CD14-positive monocyte (primary cell): ENCODE measurements around the gene HCN2. TPM values are rescaled to one million over a fixed set of nuclear protein-coding genes. Genes with fewer than 3 reads are reported as not detected.

Experiments
- DNase-seq, 3 donors: peaks; one replicate each; pipeline ENCODE4 v3.0.0-alpha.2; 2011 to 2022
- H2AFZ ChIP-seq: 2 replicates; pipeline ENCODE4 v1.6.0; 2012; ENCODE audit warnings: mild to moderate bottlenecking, low read depth, low read length, inconsistent platforms; ENCODE audit not compliant: insufficient read depth, poor library complexity, severe bottlenecking
- H3K27ac ChIP-seq, 2 donors: 1 replicate in 1 of 2; 2 replicates in 1 of 2; pipeline ENCODE4 v1.5.1; 2012 to 2013; ENCODE audit warnings: low read length in 2 of 2, control low read depth in 1 of 2, inconsistent platforms in 1 of 2, low read depth in 1 of 2, mild to moderate bottlenecking in 1 of 2
- H3K27me3 ChIP-seq, 2 donors: one replicate each; pipeline versions ENCODE4 v1.6.0 to v1.6.1; 2011 to 2013; ENCODE audit warnings: low read length in 2 of 2; ENCODE audit not compliant: control insufficient read depth in 2 of 2, insufficient read depth in 2 of 2
- H3K36me3 ChIP-seq, 2 donors: replicated peaks in 1 of 2; 1 replicate in 1 of 2; 2 replicates in 1 of 2; pipeline versions ENCODE4 v1.5.1 to v1.6.1; 2012 to 2013; ENCODE audit warnings: low read length in 2 of 2, control low read depth in 1 of 2, inconsistent platforms in 1 of 2, mild to moderate bottlenecking in 1 of 2; ENCODE audit not compliant: insufficient read depth in 2 of 2, control insufficient read depth in 1 of 2
- H3K4me1 ChIP-seq, 2 donors: 1 replicate in 1 of 2; 2 replicates in 1 of 2; pipeline versions ENCODE4 v1.5.1 to v1.6.1; 2012 to 2013; ENCODE audit warnings: low read length in 2 of 2, control low read depth in 1 of 2, inconsistent platforms in 1 of 2, mild to moderate bottlenecking in 1 of 2, moderate library complexity in 1 of 2; ENCODE audit not compliant: insufficient read depth in 2 of 2, control insufficient read depth in 1 of 2
- H3K4me2 ChIP-seq: replicated peaks from 2 replicates; pipeline ENCODE3; 2012; ENCODE audit warnings: low read length, moderate library complexity, mild to moderate bottlenecking; ENCODE audit not compliant: poor library complexity, severe bottlenecking; ENCODE audit errors: extremely low read depth
- H3K4me3 ChIP-seq, 3 experiments: fragments of 200-600 bp in 1 of 3; sonication (generic) in 1 of 3; replicated peaks in 1 of 3; 1 replicate in 2 of 3; 2 replicates in 1 of 3; pipeline ENCODE4 v1.5.1; 2011 to 2013; ENCODE audit warnings: low read length in 3 of 3, mild to moderate bottlenecking in 3 of 3, control low read depth in 2 of 3, low read depth in 2 of 3, inconsistent platforms in 1 of 3, moderate library complexity in 1 of 3
- H3K79me2 ChIP-seq: 2 replicates; pipeline ENCODE4 v1.6.0; 2012; ENCODE audit warnings: mild to moderate bottlenecking, control low read depth, inconsistent platforms, low read length, moderate library complexity; ENCODE audit not compliant: insufficient read depth
- H3K9ac ChIP-seq: 2 replicates; pipeline ENCODE4 v1.6.0; 2017; ENCODE audit warnings: low read length, mild to moderate bottlenecking; ENCODE audit not compliant: insufficient read depth, poor library complexity, severe bottlenecking
- H3K9me3 ChIP-seq, 2 donors: replicated peaks in 1 of 2; 1 replicate in 1 of 2; 2 replicates in 1 of 2; pipeline versions ENCODE4 v1.5.1 to v1.6.1; 2012 to 2013; ENCODE audit warnings: low read length in 2 of 2, control low read depth in 1 of 2; ENCODE audit not compliant: control insufficient read depth in 1 of 2, insufficient read depth in 1 of 2
- H4K20me1 ChIP-seq: 2 replicates; pipeline ENCODE4 v1.6.0; 2012; ENCODE audit warnings: mild to moderate bottlenecking, low read length, control low read depth, moderate library complexity; ENCODE audit not compliant: insufficient read depth
- H3K27ac Mint-ChIP-seq, 7 donors: one replicate each; pipeline ENCODE4 v1.8.0; 2020; ENCODE audit warnings: mild to moderate bottlenecking in 7 of 7, mixed read lengths in 7 of 7, moderate library complexity in 6 of 7, inconsistent platforms in 2 of 7
- H3K27me3 Mint-ChIP-seq, 3 donors: one replicate each; pipeline ENCODE4 v1.8.0; 2021 to 2022; ENCODE audit warnings: low read depth in 3 of 3, mild to moderate bottlenecking in 3 of 3, mixed read lengths in 3 of 3, moderate library complexity in 3 of 3, inconsistent platforms in 1 of 3
- H3K36me3 Mint-ChIP-seq, 2 donors: one replicate each; pipeline ENCODE4 v1.8.0; 2020; ENCODE audit warnings: mixed read lengths in 2 of 2, inconsistent platforms in 1 of 2, mild to moderate bottlenecking in 1 of 2
- H3K4me1 Mint-ChIP-seq: one replicate; pipeline ENCODE4 v1.8.0; 2020; ENCODE audit warnings: mild to moderate bottlenecking, mixed read lengths
- H3K4me3 Mint-ChIP-seq, 2 donors: one replicate each; pipeline ENCODE4 v1.8.0; 2020; ENCODE audit warnings: mild to moderate bottlenecking in 2 of 2, mixed read lengths in 2 of 2, moderate library complexity in 1 of 2
- H3K9me3 Mint-ChIP-seq, 7 donors: one replicate each; pipeline ENCODE4 v1.8.0; 2020 to 2022; ENCODE audit warnings: mixed read lengths in 7 of 7, mild to moderate bottlenecking in 6 of 7, moderate library complexity in 6 of 7, inconsistent platforms in 2 of 7
- CTCF ChIP-seq: fragments of 200-600 bp; IDR thresholded peaks from one replicate; pipeline ENCODE4 v1.8.0; 2022; ENCODE audit warnings: antibody characterized with exemption, mild to moderate bottlenecking
- WGBS: methylation state at CpG from one replicate; pipeline ENCODE4 v1.1.5; 2013; ENCODE audit warnings: missing lambda C conversion rate; ENCODE audit not compliant: insufficient coverage; 5-methylcytosine and 5-hydroxymethylcytosine counted together
- intact Hi-C, 2 donors: fragments of 100-400 bp; cut with micrococcal nuclease; formaldehyde crosslinking; loops; one replicate each; pipeline versions ENCODE4 v1.15.0 to v1.15.1; 2023
- polyA plus RNA-seq, 3 donors: library from polyadenylated mRNA; depleted of rRNA in 1 of 3; unstranded in 2 of 3; stranded (reverse) in 1 of 3; fragments of 300-500 nt in 2 of 3; fragments of >200 nt in 1 of 3; fragmentation: Illumina TruSeq in 2 of 3; gene quantifications; 1 replicate in 2 of 3; 2 replicates in 1 of 3; pipeline ENCODE4 v1.2.3, GENCODE V29; 2012 to 2021

HCN2 gene
- polyA plus RNA-seq, 3 donors, result 0.21 TPM; not detected in 2

- peak; percentile 43 to 58 (median 55) for DNase-seq
- no peaks in the 10 kb centered on the region for H3K36me3 Mint-ChIP-seq
- no peaks in the 10 kb centered on the region for H3K9me3 ChIP-seq
- intact Hi-C loops, result no loop called here
- H3K9me3 Mint-ChIP-seq, result peaks cover 0 to 6% (median 2%) of the 10 kb centered on the region in 7 donors
- 48% methylated on average over 22 of the region's 22 CpGs for WGBS
- peak overlapping the region in 1 of 7 donors; percentile 40 for H3K27ac Mint-ChIP-seq
- H4K20me1 ChIP-seq, result no peaks in the 10 kb centered on the region
- no peak overlapping the region for H3K4me3 Mint-ChIP-seq
- H3K27me3 Mint-ChIP-seq, result peaks cover 11 to 40% (median 13%) of the 10 kb centered on the region in 3 donors
- TF ChIP-seq CTCF, result no peak
- peak overlapping the region; percentile 35 to 73 for H3K27ac ChIP-seq
- H3K4me1 ChIP-seq, result peaks cover 30 to 34% of the 10 kb centered on the region in 2 donors
- H3K4me1 Mint-ChIP-seq, result peaks cover 17% of the 10 kb centered on the region
- H3K27me3 ChIP-seq, result peaks cover 0 to 18% of the 10 kb centered on the region in 2 donors
- H2AFZ ChIP-seq, result peak overlapping the region; percentile 50
- H3K4me3 ChIP-seq, result peak overlapping the region in 1 of 3 experiments; percentile 34
- H3K36me3 ChIP-seq, result no peaks in the 10 kb centered on the region
- H3K9ac ChIP-seq, result peak overlapping the region; percentile 53
- no peaks in the 10 kb centered on the region for H3K79me2 ChIP-seq
- peak overlapping the region; percentile 47 for H3K4me2 ChIP-seq
Observed at GRCh38 chr19:609004-609346, 19.3 kb downstream of the HCN2 start.

GRCh38 chr19:610071-610800 lies 20.6 kb downstream of the HCN2 start:
- Mint-ChIP-seq H3K27ac (peak overlapping the region in 1 of 7 donors; percentile 69), H3K36me3 (no peaks in the 10 kb centered on the region), H3K27me3 (peaks cover 20 to 52% (median 21%) of the 10 kb centered on the region in 3 donors), H3K4me3 (peak overlapping the region; percentile 67 to 84), H3K9me3 (peaks cover 0 to 4% (median 0%) of the 10 kb centered on the region in 7 donors), H3K4me1 (peaks cover 17% of the 10 kb centered on the region)
- H3K27ac ChIP-seq, result no peak overlapping the region
- no peak for DNase-seq
- no peaks in the 10 kb centered on the region for H4K20me1 ChIP-seq
- TF ChIP-seq CTCF, result no peak
- H3K27me3 ChIP-seq, result peaks cover 0 to 30% of the 10 kb centered on the region in 2 donors
- peaks cover 30 to 34% of the 10 kb centered on the region in 2 donors for H3K4me1 ChIP-seq
- H3K9ac ChIP-seq, result peak overlapping the region; percentile 27
- peak overlapping the region; percentile 7 to 59 (median 36) for H3K4me3 ChIP-seq
- H3K79me2 ChIP-seq, result no peaks in the 10 kb centered on the region
- peak overlapping the region; percentile 75 for H2AFZ ChIP-seq
- H3K9me3 ChIP-seq, result no peaks in the 10 kb centered on the region
- peak overlapping the region; percentile 63 for H3K4me2 ChIP-seq
- H3K36me3 ChIP-seq, result no peaks in the 10 kb centered on the region
- 49% methylated on average over 25 of the region's 38 CpGs for WGBS
- intact Hi-C loops, result no loop called here
